K562 (cell line): ENCODE measurements around the gene SCFD2. TPM values are rescaled to one million over a fixed set of nuclear protein-coding genes. Genes with fewer than 3 reads are reported as not detected.

Experiments
- ATAC-seq: fragments of 200-7000 bp; cut with Tn5 transposase; 3 replicates; pipeline ENCODE4 v1.9.1; 2020; ENCODE audit warnings: moderate library complexity
- BruUV-seq: library from RNA; stranded (reverse); fragments of 400-500 nt; replicated peaks from 2 replicates; lab custom pipeline; 2021; lab: Mats Ljungman, UMichigan
- CTCF ChIA-PET: fragments of 300-600 bp; formaldehyde crosslinking; extraction: SDS; loops from one replicate; lab custom pipeline; 2021; ENCODE audit warnings: low intra/inter-chr PET ratio; lab: Yijun Ruan, JAX
- POLR2A ChIA-PET: fragments of 300-600, 350-650 bp; sonication (Branson Sonifier 250); formaldehyde crosslinking; extraction: SDS; loops from one replicate; lab custom pipeline; 2021; ENCODE audit warnings: antibody characterized with exemption, inconsistent platforms; lab: Yijun Ruan, JAX
- DNase-seq, 4 experiments: peaks; one replicate each; pipeline versions ENCODE4 v3.0.0 to v3.0.0-alpha.2; 2011 to 2018; ENCODE audit warnings: low spot score in 3 of 4, mixed read lengths in 3 of 4; ENCODE audit errors: extremely low read depth in 1 of 4
- FAIRE-seq: peaks from 2 replicates; lab custom pipeline; 2011; peaks lifted over from hg19 to GRCh38; lab: Jason Lieb, UNC
- H2AFZ ChIP-seq: 2 replicates; pipeline ENCODE4 v1.6.0; 2011; ENCODE audit warnings: low read depth, low read length, control low read depth, inconsistent platforms
- H3K27ac ChIP-seq: fragments of 200-600 bp; 3 replicates; pipeline ENCODE4 v1.8.0; 2011; ENCODE audit warnings: low read depth, mild to moderate bottlenecking, control low read depth, inconsistent platforms, low read length, moderate library complexity, mixed read lengths; ENCODE audit errors: extremely low read depth
- H3K27me3 ChIP-seq, 2 experiments: fragments of 300-600 bp in 1 of 2; 2 replicates in 1 of 2; 3 replicates in 1 of 2; pipeline versions ENCODE4 v1.6.0 to v1.8.0; 2011; ENCODE audit warnings: inconsistent platforms in 2 of 2, low read length in 2 of 2, mild to moderate bottlenecking in 1 of 2, mixed read lengths in 1 of 2, moderate library complexity in 1 of 2; ENCODE audit not compliant: control insufficient read depth in 2 of 2, insufficient read depth in 2 of 2
- H3K36me3 ChIP-seq: fragments of 300-600 bp; 3 replicates; pipeline ENCODE4 v1.8.0; 2011; ENCODE audit warnings: mild to moderate bottlenecking, low read length, inconsistent platforms; ENCODE audit not compliant: control insufficient read depth, insufficient read depth
- H3K4me1 ChIP-seq, 2 experiments: fragments of 200-600 bp in 1 of 2; replicated peaks in 1 of 2; 2 replicates in 1 of 2; 3 replicates in 1 of 2; pipeline versions ENCODE4 v1.5.1 to v1.8.0; 2011; ENCODE audit warnings: inconsistent platforms in 2 of 2, low read length in 2 of 2, mild to moderate bottlenecking in 1 of 2, mixed read lengths in 1 of 2, moderate library complexity in 1 of 2; ENCODE audit not compliant: control insufficient read depth in 2 of 2, insufficient read depth in 2 of 2
- H3K4me2 ChIP-seq: 2 replicates; pipeline ENCODE4 v1.6.1; 2011; ENCODE audit warnings: low read length, control low read depth, inconsistent platforms, mixed read lengths; ENCODE audit not compliant: insufficient read depth
- H3K4me3 ChIP-seq: fragments of 200-600 bp; sonication (generic), shearing (Covaris generic); 2 replicates; pipeline ENCODE4 v1.5.1; 2016; ENCODE audit warnings: control low read depth, inconsistent platforms
- H3K79me2 ChIP-seq: fragments of 200-600 bp; 3 replicates; pipeline ENCODE4 v1.8.0; 2011; ENCODE audit warnings: low read length, inconsistent platforms; ENCODE audit not compliant: control insufficient read depth, insufficient read depth
- H3K9ac ChIP-seq, 2 experiments: 2 replicates each; pipeline versions ENCODE4 v1.6.0 to v1.6.1; 2011; ENCODE audit warnings: low read depth in 2 of 2, low read length in 2 of 2, control low read depth in 1 of 2, inconsistent platforms in 1 of 2, mild to moderate bottlenecking in 1 of 2, mixed read lengths in 1 of 2; ENCODE audit not compliant: insufficient read depth in 1 of 2
- H3K9me1 ChIP-seq: one replicate; pipeline ENCODE4 v1.6.0; 2011; ENCODE audit warnings: inconsistent platforms, mild to moderate bottlenecking, low read length, moderate library complexity; ENCODE audit not compliant: control insufficient read depth, insufficient read depth
- H3K9me3 ChIP-seq: replicated peaks from 2 replicates; pipeline ENCODE4 v1.5.1; 2011; ENCODE audit warnings: low read depth, low read length, inconsistent platforms; ENCODE audit not compliant: control insufficient read depth, insufficient read depth
- H4K20me1 ChIP-seq: replicated peaks from 2 replicates; pipeline ENCODE4 v1.6.1; 2011; ENCODE audit warnings: low read length, inconsistent platforms, mixed read lengths; ENCODE audit not compliant: control insufficient read depth, insufficient read depth
- CHCHD3 ChIP-seq: fragments of 250-450 bp; sonication (Bioruptor Pico); IDR thresholded peaks from 2 replicates; pipeline ENCODE4 v2.1.2; 2022; ENCODE audit warnings: mild to moderate bottlenecking
- GABPA ChIP-seq: fragments of 200-800 bp; sonication (Bioruptor generic); conservative IDR thresholded peaks from 2 replicates; pipeline ENCODE4 v1.6.1; 2016; ENCODE audit warnings: low read depth, missing genetic modification characterization, missing compliant biosample characterization
- MEIS2 ChIP-seq: fragments of 450-650 bp; IDR thresholded peaks from 2 replicates; pipeline ENCODE4 v1.6.1; 2014; ENCODE audit warnings: mild to moderate bottlenecking; ENCODE audit not compliant: partially characterized antibody
- SNIP1 ChIP-seq: fragments of 450-650 bp; IDR thresholded peaks from 2 replicates; pipeline ENCODE4 v1.7.1; 2017; ENCODE audit warnings: low read depth, mild to moderate bottlenecking
- TFAM ChIP-seq: fragments of 250-450 bp; sonication (Bioruptor Pico); conservative IDR thresholded peaks from 2 replicates; pipeline ENCODE4 v1.5.0; 2021; ENCODE audit warnings: mild to moderate bottlenecking, moderate library complexity
- UBTF ChIP-seq, 2 experiments: IDR thresholded peaks; 2 replicates each; pipeline ENCODE4 v1.6.1; 2012; ENCODE audit warnings: improper control_type of control experiment in 2 of 2, low read depth in 2 of 2, low read length in 2 of 2, borderline replicate concordance in 1 of 2
- ZNF830 ChIP-seq: fragments of 250-450 bp; sonication (Bioruptor Pico); IDR thresholded peaks from 2 replicates; pipeline ENCODE4 v1.5.0; 2021; ENCODE audit warnings: mild to moderate bottlenecking
- ZSCAN29 ChIP-seq: fragments of 450-650 bp; IDR thresholded peaks from 2 replicates; pipeline ENCODE4 v1.6.1; 2017
- WGBS: fragments of 100-300 bp; shearing (Covaris generic); methylation state at CpG from one replicate; pipeline ENCODE4 v1.1.6; 2016; ENCODE audit warnings: low coverage, mixed read lengths; ENCODE audit not compliant: insufficient coverage; ENCODE audit errors: missing lambda C conversion rate; 5-methylcytosine and 5-hydroxymethylcytosine counted together
- in situ Hi-C: fragments of 300-500 bp; cut with MboI; formaldehyde crosslinking; loops from 4 replicates; pipeline ENCODE4 v1.15.0; 2018; ENCODE audit warnings: inconsistent platforms, mixed read lengths
- intact Hi-C: fragments of 100-400 bp; cut with micrococcal nuclease; formaldehyde crosslinking; loops from 2 replicates; pipeline ENCODE4 v1.14.2; 2022
- polyA plus RNA-seq, 8 experiments: library from polyadenylated mRNA; depleted of rRNA in 4 of 8; stranded (reverse) in 5 of 8; unstranded in 3 of 8; fragments of >200 nt; fragmentation: Nextera tagmentation in 2 of 8; fragmentation: Illumina TruSeq in 1 of 8; extraction: Ambion mirVana in 2 of 8; extraction: Trizol in 1 of 8; gene quantifications; 2 replicates each; pipeline versions ENCODE4 v1.2.1 to v1.2.3, GENCODE V29; 2011 to 2014; ENCODE audit warnings: inconsistent platforms in 1 of 8, missing spikeins in 1 of 8
- total RNA-seq, 7 experiments: library from RNA; depleted of rRNA in 6 of 7; stranded (reverse); fragments of >200 nt in 6 of 7; fragmentation: Illumina TruSeq in 2 of 7; extraction: Trizol in 2 of 7; gene quantifications; 2 replicates each; pipeline versions ENCODE4 v1.2.1 to v1.2.3, GENCODE V29; 2011 to 2021; ENCODE audit warnings: low replicate concordance in 1 of 7

Gene SCFD2
- total and polyA plus RNA-seq, 9 of the 15 experiments (the other 6 are each of a cell fraction or from before 2014, with no cell fraction given): 5.7 to 30.3 (median 22.8) TPM

GRCh38 chr4:53161787-53162433 is 204.0 kb downstream of the SCFD2 start (continued):
- no peak for TF ChIP-seq UBTF (IDR thresholded peaks at IDR 0.05; ENCODE audit: borderline replicate concordance in 1 of 2, low read depth in 2 of 2, low read length in 2 of 2)
- TF ChIP-seq SNIP1: no peak
- TF ChIP-seq GABPA (tag): no peak
- TF ChIP-seq MEIS2: no peak

- no peak overlapping the region for H2AFZ ChIP-seq
- H3K27me3 ChIP-seq: no peaks in the 10 kb centered on the region
- BruUV-seq: no TSS peak
- intact Hi-C loops (no loop called here), in situ Hi-C loops (no loop called here)
- no peak overlapping the region for H3K9ac ChIP-seq
- H3K27ac ChIP-seq: no peak overlapping the region
- H3K9me3 ChIP-seq: no peaks in the 10 kb centered on the region
- DNase-seq (no peak), FAIRE-seq (peak; percentile 78), ATAC-seq (no peak)
- no peak overlapping the region for H3K4me2 ChIP-seq
- TF ChIP-seq TFAM (CRISPR knock-in tag) (no peak), CHCHD3 (CRISPR knock-in tag) (no peak), ZSCAN29 (no peak), ZNF830 (CRISPR knock-in tag) (no peak)
- ChIA-PET CTCF (no interaction called here), POLR2A (interaction anchor here (0.7 kb wide), 1 partner anchor 63 kb away, joined by 3 read pairs; no protein-coding TSS in a partner anchor)
- H3K9me1 ChIP-seq: no peaks in the 10 kb centered on the region
- H3K4me1 ChIP-seq: no peaks in the 10 kb centered on the region
- H4K20me1 ChIP-seq: no peaks in the 10 kb centered on the region
- H3K36me3 ChIP-seq: no peaks in the 10 kb centered on the region
- no peak overlapping the region for H3K4me3 ChIP-seq
- no peaks in the 10 kb centered on the region for H3K79me2 ChIP-seq
- WGBS: 41% methylated on average over 5 of the region's 5 CpGs
Observed at GRCh38 chr4:53161051-53161786, 204.6 kb downstream of the SCFD2 start.
